ENCODE measurements around the gene ERC2.

DNA sequence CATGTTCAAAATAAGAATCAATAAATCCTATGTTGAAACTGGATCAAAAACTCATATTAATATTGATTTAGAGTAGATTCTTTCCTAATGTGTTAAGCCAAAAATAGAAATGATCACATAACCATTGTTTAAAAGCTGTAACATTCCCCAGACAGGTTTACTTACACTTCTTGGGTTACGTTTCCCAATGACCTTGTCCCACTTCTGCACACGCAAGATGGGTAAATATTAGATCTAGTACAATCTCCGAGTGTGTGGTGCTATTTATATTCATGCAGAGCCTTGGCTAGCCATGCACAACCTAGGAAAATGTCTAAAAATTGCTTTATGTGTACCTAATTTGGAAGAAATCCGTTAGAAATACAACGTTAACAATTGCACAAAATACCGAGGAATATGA, 39.6 kb downstream of the ERC2 start:
- TF ChIP-seq, protein P1, sequence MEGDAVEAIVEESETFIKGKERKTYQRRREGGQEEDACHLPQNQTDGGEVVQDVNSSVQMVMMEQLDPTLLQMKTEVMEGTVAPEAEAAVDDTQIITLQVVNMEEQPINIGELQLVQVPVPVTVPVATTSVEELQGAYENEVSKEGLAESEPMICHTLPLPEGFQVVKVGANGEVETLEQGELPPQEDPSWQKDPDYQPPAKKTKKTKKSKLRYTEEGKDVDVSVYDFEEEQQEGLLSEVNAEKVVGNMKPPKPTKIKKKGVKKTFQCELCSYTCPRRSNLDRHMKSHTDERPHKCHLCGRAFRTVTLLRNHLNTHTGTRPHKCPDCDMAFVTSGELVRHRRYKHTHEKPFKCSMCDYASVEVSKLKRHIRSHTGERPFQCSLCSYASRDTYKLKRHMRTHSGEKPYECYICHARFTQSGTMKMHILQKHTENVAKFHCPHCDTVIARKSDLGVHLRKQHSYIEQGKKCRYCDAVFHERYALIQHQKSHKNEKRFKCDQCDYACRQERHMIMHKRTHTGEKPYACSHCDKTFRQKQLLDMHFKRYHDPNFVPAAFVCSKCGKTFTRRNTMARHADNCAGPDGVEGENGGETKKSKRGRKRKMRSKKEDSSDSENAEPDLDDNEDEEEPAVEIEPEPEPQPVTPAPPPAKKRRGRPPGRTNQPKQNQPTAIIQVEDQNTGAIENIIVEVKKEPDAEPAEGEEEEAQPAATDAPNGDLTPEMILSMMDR (IDR thresholded peaks at IDR 0.05; ENCODE audit: insufficient read depth, low read length, poor library complexity, severe bottlenecking) = no peak
- no peak for TF ChIP-seq EZH2phosphoT487 (conservative IDR thresholded peaks at IDR 0.05; ENCODE audit: low read length)

All from SU-DHL-6 (cell line).